GM21367 (cell line): Measurements from ENCODE around the gene NLRC5.
"Not testable (repeated sequence)": the region's sequence is repeated elsewhere in the genome, so short reads cannot be mapped to it uniquely, and the experiment has no call there.

ENCODE experiments used
- ATAC-seq: cut with Tn5 transposase; IDR thresholded peaks from one replicate; pipeline ENCODE4 v1.9.1; 2021; ENCODE audit not compliant: unreplicated experiment

The NLRC5 gene

GRCh38 chr16:56980792-56981724 lies 8.3 kb upstream of the NLRC5 start:
- ATAC-seq, result no peak

DNA sequence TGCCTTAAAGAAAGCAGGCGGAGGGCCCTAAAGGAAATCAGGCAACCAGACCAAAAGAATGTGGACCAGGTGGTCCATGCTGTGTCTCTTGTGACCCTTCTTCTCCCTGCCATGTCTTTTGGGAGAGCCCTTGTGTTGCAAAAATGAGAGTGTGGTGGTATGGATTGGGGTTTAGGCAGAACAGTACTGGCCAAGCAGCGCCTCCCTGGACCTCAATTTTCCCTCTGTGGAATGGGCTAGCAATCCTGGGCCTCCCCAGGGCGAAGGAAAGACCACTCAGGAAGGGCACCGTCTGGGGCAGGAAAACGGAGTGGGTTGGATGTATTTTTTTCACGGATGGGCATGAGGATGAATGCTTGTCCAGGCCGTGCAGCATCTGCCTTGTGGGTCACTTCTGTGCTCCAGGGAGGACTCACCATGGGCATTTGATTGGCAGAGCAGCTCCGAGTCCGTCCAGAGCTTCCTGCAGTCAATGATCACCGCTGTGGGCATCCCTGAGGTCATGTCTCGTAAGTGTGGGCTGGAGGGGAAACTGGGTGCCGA lies 7.6 kb upstream of the NLRC5 start:
- no peak for ATAC-seq

DNA sequence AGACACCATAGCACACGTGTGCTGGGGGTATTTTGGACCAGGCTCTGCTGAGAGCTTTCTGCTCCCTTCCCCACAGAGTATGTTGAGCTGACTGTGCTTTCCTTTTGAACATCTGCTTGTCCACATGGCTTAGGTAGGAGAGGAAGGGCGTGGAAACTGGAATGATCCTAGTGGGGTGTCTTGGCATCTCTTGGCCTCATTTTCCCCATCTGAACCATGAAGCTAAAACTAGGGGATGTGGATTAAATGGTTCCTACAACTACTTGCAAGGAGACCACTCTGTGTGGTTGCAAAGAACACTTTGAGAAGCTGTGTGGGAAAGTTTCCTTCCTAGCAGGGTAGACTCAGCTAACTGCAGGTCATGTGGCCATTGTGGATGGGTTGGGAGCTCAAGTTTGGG lies 6.7 kb upstream of the NLRC5 start:
- ATAC-seq, result no peak

GRCh38 chr16:56983211-56983751 lies 6.1 kb upstream of the NLRC5 start:
- ATAC-seq, result no peak

DNA sequence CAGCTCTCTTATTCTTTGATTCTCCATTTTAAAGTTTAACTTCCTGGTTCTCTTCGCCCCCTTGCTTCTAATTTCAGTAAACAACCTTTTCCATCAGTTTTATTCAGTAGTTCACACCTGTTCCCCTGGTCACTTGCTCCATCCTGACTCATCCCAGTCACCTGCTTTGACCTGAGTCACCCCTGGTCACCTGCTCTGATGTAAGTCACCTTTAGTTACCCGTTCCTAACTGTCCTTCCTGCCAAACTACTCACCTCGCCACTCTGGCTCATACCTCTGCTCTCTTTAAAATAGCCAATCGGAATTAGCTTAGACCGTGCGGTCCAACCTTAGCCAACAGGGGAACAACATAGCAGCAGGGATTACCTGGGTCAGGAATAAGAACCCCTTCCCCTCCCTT lies 4.7 kb upstream of the NLRC5 start:
- ATAC-seq, result no peak

- no peak for ATAC-seq
Observed at GRCh38 chr16:56985288-56985961, 3.9 kb upstream of the NLRC5 start.

GRCh38 chr16:56985962-56986360 lies 3.4 kb upstream of the NLRC5 start:
- no peak for ATAC-seq

DNA sequence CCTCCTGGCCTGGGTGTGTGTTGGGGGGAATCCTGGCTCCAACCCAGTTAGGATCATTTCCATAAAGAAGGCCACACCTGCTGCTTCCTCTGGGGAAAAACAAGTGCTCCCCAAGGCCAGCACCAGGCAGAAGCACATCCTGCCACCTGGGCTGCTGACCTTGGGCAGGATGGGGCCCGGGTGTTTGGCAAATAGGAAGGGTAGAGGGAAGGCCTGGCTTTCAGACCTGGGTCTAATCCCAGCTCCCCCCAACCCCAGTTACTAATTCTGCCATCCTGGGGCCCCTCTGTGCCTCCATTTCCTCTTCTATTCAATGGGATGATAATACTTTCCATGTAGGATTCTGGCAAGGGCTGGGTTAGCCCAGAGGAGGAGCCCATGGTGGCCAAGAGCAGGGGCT lies 3.0 kb upstream of the NLRC5 start:
- ATAC-seq, result no peak

DNA sequence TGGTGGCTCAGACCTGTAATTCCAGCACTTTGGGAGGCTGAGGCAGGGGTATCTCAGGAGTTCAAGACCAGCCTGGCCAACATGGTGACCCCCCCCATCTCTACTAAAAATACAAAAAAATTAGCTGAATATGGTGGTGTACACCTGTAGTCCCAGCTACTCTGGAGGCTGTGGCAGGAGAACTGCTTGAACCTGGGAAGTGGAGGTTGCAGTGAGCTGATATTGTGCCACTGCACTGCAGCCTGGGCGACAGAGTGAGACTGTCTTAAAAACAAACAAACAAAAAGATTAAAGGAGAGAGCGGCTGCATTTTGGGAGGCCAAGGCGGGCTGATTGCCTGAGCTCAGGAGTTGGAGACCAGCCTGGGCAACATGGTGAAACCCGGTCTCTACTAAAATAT lies 2.4 kb upstream of the NLRC5 start:
- not testable (repeated sequence) for ATAC-seq

GRCh38 chr16:56987692-56988091 lies 1.7 kb upstream of the NLRC5 start:
- ATAC-seq, result no peak

DNA sequence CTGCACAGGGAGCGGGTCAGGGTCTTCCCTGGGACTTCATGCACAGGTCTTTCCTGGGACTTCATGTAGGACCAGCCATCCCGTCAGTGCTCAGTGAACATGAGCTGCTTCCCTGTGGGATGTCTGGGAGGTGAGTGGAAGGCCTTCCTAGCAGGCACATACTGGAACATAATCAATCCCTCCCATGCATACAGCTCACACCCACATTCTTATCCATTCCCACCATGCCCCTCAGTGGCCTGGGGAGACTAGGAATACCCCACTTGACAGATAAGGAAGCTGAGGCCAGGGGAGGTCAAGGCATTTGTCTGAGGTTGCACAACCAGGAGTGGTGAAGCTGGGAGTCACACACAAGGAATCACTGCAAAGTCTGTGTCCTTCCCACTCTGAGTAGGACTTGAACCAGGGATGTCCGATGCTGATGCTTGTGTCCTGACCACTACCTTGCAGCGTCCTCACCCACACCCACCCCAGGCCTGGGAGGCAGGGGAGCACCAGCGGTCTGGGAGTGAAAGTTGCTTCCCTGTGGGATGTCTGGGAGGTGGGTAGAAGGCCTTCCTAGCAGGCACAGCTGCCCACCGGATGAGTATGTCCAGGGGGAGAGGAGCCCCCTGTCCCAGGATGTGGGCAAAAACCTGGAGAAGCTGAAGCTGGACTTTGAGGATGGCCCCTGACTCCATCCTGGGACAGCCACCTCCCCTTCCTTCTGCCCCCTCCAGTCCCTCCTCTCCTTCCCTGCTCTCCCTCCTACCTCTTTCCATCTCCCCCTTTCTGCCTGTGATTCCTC lies 1.0 kb upstream of the NLRC5 start:
- ATAC-seq, result no peak

GRCh38 chr16:56989988-56990387 lies 631 bp downstream of the NLRC5 start:
- ATAC-seq, result no peak

GRCh38 chr16:56990407-56991286 lies 1.3 kb downstream of the NLRC5 start:
- ATAC-seq, result no peak

DNA sequence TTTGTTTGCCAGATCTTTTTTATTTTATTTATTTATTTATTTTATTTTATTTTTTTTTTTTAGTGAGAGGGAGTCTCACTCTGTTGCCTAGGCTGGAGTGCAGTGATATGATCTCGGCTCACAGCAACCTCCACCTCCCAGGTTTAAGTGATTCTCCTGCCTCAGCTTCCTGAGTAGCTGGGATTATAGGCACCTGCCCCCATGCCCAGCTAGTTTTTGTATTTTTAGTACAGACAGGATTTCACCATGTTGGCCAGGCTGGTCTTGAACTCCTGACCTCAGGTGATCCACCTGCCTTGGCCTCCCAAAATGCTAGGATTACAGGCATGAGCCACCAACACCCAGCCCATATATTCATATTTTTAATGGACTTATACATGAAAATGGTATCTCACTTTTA lies 3.1 kb downstream of the NLRC5 start:
- not testable (repeated sequence) for ATAC-seq

GRCh38 chr16:56993204-56993603 lies 3.8 kb downstream of the NLRC5 start:
- ATAC-seq, result no peak

DNA sequence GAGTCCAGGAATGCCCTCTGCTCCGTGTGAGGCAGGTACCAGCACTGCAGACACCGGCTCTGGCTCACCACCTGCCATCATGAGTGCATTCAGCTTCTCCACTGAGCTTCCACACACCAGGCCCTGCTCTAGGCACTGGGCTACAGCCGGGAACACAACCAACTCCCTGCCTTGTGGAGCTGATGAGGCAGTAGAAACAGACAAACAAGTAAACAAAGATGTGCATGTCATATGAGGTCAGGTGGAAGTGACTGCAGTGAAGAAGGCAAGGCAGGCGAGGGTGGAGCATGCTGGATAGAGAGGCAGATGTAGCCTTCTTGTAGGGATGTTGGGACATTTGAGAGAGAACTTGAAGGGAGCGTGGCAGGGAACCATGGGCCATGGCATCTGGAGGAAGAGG lies 5.0 kb downstream of the NLRC5 start:
- ATAC-seq, result no peak

GRCh38 chr16:56995136-56995805 lies 5.9 kb downstream of the NLRC5 start:
- no peak for ATAC-seq

- ATAC-seq, result no peak
Observed at GRCh38 chr16:56997264-56997663, 7.9 kb downstream of the NLRC5 start.

DNA sequence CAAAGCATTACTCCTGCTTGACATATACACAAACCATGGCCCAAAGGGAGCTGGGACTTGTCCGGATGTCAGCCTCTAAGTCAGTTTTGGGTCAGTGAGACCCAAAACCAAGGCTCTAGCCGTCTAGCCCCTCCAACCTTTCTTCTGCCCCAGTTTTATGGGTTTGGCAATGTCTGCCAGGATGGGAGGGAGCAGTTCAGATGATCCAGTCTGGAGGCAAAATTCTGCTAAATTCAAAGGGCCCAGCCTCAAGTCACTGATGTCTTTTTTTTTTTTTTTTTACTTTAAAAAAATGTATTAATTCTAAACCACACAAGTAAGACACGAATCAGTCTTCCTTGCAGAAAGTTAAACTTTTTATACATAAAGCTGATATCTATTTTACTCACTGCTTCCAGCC lies 8.6 kb downstream of the NLRC5 start:
- ATAC-seq, result no peak
